HepG2 (cell line): ENCODE results near the gene KCNAB2. TPM values are rescaled to one million over a fixed set of nuclear protein-coding genes. Genes with fewer than 3 reads are reported as not detected.

ENCODE experiments used
- CENPT ChIP-seq: sonication (generic); formaldehyde crosslinking; IDR thresholded peaks from 2 replicates; pipeline ENCODE4 v1.8.0; 2022; ENCODE audit warnings: low read depth, mild to moderate bottlenecking, moderate library complexity, missing genetic modification reagents
- HNRNPL ChIP-seq: fragments of 200-400 bp; formaldehyde crosslinking; IDR thresholded peaks from 2 replicates; pipeline ENCODE4 v1.6.1; 2017; ENCODE audit warnings: mild to moderate bottlenecking, low read depth, low read length
- HOXA9 ChIP-seq: sonication (generic); formaldehyde crosslinking; IDR thresholded peaks from 2 replicates; pipeline ENCODE4 v1.8.1; 2022; ENCODE audit warnings: missing genetic modification reagents, mild to moderate bottlenecking, moderate library complexity, borderline replicate concordance
- KLF16 ChIP-seq, 2 experiments: sonication (generic) in 1 of 2; formaldehyde crosslinking in 1 of 2; IDR thresholded peaks; 2 replicates each; pipeline versions ENCODE4 v1.6.1 to v1.8.0; 2016 to 2023; ENCODE audit warnings: missing genetic modification reagents in 2 of 2, missing compliant biosample characterization in 1 of 2
- MAFG ChIP-seq: sonication (generic); formaldehyde crosslinking; IDR thresholded peaks from 2 replicates; pipeline ENCODE4 v1.5.1; 2020; ENCODE audit warnings: mild to moderate bottlenecking, missing genetic modification reagents
- MED8 ChIP-seq: sonication (generic); formaldehyde crosslinking; IDR thresholded peaks from 2 replicates; pipeline ENCODE4 v1.8.1; 2023; ENCODE audit warnings: mild to moderate bottlenecking, missing genetic modification reagents; ENCODE audit not compliant: insufficient replicate concordance
- RAD21 ChIP-seq: fragments of 450-650 bp; formaldehyde crosslinking; IDR thresholded peaks from 2 replicates; pipeline ENCODE4 v1.5.0; 2020; ENCODE audit warnings: mild to moderate bottlenecking
- SMAD3 ChIP-seq: sonication (generic); formaldehyde crosslinking; IDR thresholded peaks from 2 replicates; pipeline ENCODE4 v1.4.0; 2020; ENCODE audit warnings: missing genetic modification reagents
- STAG1 ChIP-seq: sonication (generic); formaldehyde crosslinking; IDR thresholded peaks from 2 replicates; pipeline ENCODE4 v1.4.0; 2020; ENCODE audit warnings: missing genetic modification reagents
- TCF7 ChIP-seq: sonication (generic); IDR thresholded peaks from 2 replicates; pipeline ENCODE4 v1.6.1; 2016; ENCODE audit warnings: antibody characterized with exemption, low read depth
- ZBTB42 ChIP-seq: sonication (generic); formaldehyde crosslinking; IDR thresholded peaks from 2 replicates; pipeline ENCODE4 v1.5.0; 2020; ENCODE audit warnings: mild to moderate bottlenecking, missing genetic modification reagents
- ZC3H13 ChIP-seq: sonication (generic); formaldehyde crosslinking; IDR thresholded peaks from 2 replicates; pipeline ENCODE4 v1.8.1; 2023; ENCODE audit warnings: mild to moderate bottlenecking, missing genetic modification reagents, moderate library complexity
- ZNF180 ChIP-seq: sonication (generic); formaldehyde crosslinking; IDR thresholded peaks from 2 replicates; pipeline ENCODE4 v1.4.0; 2020; ENCODE audit warnings: low read depth, missing genetic modification reagents, borderline replicate concordance
- ZNF205 ChIP-seq: IDR thresholded peaks from 2 replicates; pipeline ENCODE4 v1.6.1; 2018; ENCODE audit warnings: missing biosample characterization, missing genetic modification reagents
- ZNF3 ChIP-seq: IDR thresholded peaks from 2 replicates; pipeline ENCODE4 v1.7.0; 2017; ENCODE audit warnings: inconsistent platforms
- ZNF432 ChIP-seq: sonication (generic); formaldehyde crosslinking; IDR thresholded peaks from 2 replicates; pipeline ENCODE4 v1.5.0; 2020; ENCODE audit warnings: missing genetic modification reagents, mild to moderate bottlenecking, borderline replicate concordance
- ZNF446 ChIP-seq: sonication (generic); formaldehyde crosslinking; IDR thresholded peaks from 2 replicates; pipeline ENCODE4 v1.5.0; 2020; ENCODE audit warnings: mild to moderate bottlenecking, missing genetic modification reagents
- ZNF782 ChIP-seq: sonication (generic); formaldehyde crosslinking; IDR thresholded peaks from 2 replicates; pipeline ENCODE4 v1.4.0; 2020; ENCODE audit warnings: missing genetic modification reagents, mild to moderate bottlenecking, borderline replicate concordance
- ZNF850 ChIP-seq: sonication (generic); formaldehyde crosslinking; conservative IDR thresholded peaks from 2 replicates; pipeline ENCODE4 v1.9.0; 2021; ENCODE audit warnings: mild to moderate bottlenecking, missing genetic modification reagents
- ZSCAN25 ChIP-seq: sonication (generic); formaldehyde crosslinking; IDR thresholded peaks from 2 replicates; pipeline ENCODE4 v1.8.0; 2022; ENCODE audit warnings: mild to moderate bottlenecking, missing genetic modification reagents
- polyA plus RNA-seq, 8 experiments: library from polyadenylated mRNA; depleted of rRNA in 3 of 8; stranded (reverse) in 7 of 8; unstranded in 1 of 8; fragments of >200 nt; fragmentation: Illumina TruSeq in 4 of 8; extraction: Trizol in 4 of 8; gene quantifications; 2 replicates each; pipeline versions ENCODE4 v1.2.1 to v1.2.3, GENCODE V29; 2011 to 2016; ENCODE audit warnings: low read depth in 4 of 8, missing spikeins in 1 of 8, mixed read lengths in 1 of 8; ENCODE audit not compliant: insufficient read depth in 1 of 8
- total RNA-seq, 5 experiments: library from RNA; depleted of rRNA; stranded (reverse); fragments of >200 nt; fragmentation: Illumina TruSeq; extraction: Trizol; gene quantifications; 2 replicates each; pipeline ENCODE4 v1.2.3, GENCODE V29; 2016; ENCODE audit warnings: low read depth in 1 of 5
- TF ChIP-seq, protein P1 (sequence below): IDR thresholded peaks from 2 replicates; pipeline ENCODE4 v1.6.1; 2016; ENCODE audit warnings: low read depth, missing genetic modification reagents, missing compliant biosample characterization
- TF ChIP-seq, protein P2 (sequence below): sonication (generic); formaldehyde crosslinking; IDR thresholded peaks from 2 replicates; pipeline ENCODE4 v1.8.1; 2023; ENCODE audit warnings: mild to moderate bottlenecking, missing genetic modification reagents, borderline replicate concordance
- TF ChIP-seq, protein P3 (sequence below): sonication (generic); formaldehyde crosslinking; IDR thresholded peaks from 2 replicates; pipeline ENCODE4 v1.4.0; 2020; ENCODE audit warnings: missing genetic modification reagents

KCNAB2 gene
- total and polyA plus RNA-seq, 2 of the 13 experiments (the other 11 are each of a cell fraction or from before 2014, with no cell fraction given) = 6.2 to 8.8 TPM

DNA sequence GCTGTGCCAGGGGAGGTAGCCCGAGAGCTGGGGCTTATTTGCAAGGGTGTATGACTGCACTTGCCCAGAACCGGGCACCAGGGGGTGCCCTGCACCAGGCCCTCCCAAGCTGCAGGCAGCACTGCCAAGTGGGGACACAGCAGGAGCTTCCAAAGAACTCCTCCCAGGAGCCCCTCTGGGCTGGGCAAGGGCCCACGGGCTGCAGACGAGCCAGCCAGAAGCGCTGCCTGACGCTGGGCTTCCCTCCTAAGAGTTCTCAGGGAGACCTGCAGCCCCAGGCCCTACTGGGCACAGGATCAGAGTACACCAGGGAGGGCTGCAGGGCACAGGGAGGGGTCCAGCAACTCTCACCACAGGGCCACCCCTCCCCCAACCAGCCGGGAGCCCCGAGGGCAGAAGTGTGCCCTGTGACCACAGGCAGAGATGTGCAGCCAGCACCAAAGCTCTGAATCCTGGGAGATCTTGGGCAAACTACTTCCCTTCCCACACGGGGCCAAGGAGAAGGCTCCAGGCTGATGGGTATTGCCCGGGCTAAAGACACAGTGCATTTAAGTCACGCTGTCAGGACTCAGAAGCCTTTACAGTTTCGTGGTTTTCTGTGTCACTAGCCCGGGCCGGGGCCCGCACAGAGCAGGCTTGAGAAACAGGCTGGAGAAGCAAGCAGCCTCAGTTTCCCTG is 63.4 kb downstream of the KCNAB2 start (continued):
- TF ChIP-seq HNRNPL = 0 out of 2 replicates have a peak, but pooled peaks have one; percentile 16
- TF ChIP-seq ZNF782 (CRISPR knock-in tag) = no peak
- no peak for TF ChIP-seq ZNF446 (CRISPR knock-in tag)
- TF ChIP-seq KLF16 (CRISPR knock-in tag; IDR thresholded peaks at IDR 0.05) = no peak
- TF ChIP-seq ZNF205 (CRISPR knock-in tag) = no peak
- no peak for TF ChIP-seq HOXA9 (CRISPR knock-in tag)
- TF ChIP-seq STAG1 = peak; percentile 77
- TF ChIP-seq TCF7 = no peak
- TF ChIP-seq CENPT = no peak
- no peak for TF ChIP-seq ZNF3 (CRISPR knock-in tag)
- TF ChIP-seq, protein P1, sequence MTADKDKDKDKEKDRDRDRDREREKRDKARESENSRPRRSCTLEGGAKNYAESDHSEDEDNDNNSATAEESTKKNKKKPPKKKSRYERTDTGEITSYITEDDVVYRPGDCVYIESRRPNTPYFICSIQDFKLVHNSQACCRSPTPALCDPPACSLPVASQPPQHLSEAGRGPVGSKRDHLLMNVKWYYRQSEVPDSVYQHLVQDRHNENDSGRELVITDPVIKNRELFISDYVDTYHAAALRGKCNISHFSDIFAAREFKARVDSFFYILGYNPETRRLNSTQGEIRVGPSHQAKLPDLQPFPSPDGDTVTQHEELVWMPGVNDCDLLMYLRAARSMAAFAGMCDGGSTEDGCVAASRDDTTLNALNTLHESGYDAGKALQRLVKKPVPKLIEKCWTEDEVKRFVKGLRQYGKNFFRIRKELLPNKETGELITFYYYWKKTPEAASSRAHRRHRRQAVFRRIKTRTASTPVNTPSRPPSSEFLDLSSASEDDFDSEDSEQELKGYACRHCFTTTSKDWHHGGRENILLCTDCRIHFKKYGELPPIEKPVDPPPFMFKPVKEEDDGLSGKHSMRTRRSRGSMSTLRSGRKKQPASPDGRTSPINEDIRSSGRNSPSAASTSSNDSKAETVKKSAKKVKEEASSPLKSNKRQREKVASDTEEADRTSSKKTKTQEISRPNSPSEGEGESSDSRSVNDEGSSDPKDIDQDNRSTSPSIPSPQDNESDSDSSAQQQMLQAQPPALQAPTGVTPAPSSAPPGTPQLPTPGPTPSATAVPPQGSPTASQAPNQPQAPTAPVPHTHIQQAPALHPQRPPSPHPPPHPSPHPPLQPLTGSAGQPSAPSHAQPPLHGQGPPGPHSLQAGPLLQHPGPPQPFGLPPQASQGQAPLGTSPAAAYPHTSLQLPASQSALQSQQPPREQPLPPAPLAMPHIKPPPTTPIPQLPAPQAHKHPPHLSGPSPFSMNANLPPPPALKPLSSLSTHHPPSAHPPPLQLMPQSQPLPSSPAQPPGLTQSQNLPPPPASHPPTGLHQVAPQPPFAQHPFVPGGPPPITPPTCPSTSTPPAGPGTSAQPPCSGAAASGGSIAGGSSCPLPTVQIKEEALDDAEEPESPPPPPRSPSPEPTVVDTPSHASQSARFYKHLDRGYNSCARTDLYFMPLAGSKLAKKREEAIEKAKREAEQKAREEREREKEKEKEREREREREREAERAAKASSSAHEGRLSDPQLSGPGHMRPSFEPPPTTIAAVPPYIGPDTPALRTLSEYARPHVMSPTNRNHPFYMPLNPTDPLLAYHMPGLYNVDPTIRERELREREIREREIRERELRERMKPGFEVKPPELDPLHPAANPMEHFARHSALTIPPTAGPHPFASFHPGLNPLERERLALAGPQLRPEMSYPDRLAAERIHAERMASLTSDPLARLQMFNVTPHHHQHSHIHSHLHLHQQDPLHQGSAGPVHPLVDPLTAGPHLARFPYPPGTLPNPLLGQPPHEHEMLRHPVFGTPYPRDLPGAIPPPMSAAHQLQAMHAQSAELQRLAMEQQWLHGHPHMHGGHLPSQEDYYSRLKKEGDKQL (CRISPR knock-in tag) = no peak
- no peak for TF ChIP-seq ZNF180 (CRISPR knock-in tag)
- TF ChIP-seq, protein P2, sequence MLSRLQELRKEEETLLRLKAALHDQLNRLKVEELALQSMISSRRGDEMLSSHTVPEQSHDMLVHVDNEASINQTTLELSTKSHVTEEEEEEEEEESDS (CRISPR knock-in tag) = no peak
- no peak for TF ChIP-seq SMAD3
- no peak for TF ChIP-seq MAFG (CRISPR knock-in tag)
- no peak for TF ChIP-seq ZSCAN25 (CRISPR knock-in tag)
- peak; percentile 78 for TF ChIP-seq RAD21 (CRISPR knock-in tag)
- TF ChIP-seq, protein P3, sequence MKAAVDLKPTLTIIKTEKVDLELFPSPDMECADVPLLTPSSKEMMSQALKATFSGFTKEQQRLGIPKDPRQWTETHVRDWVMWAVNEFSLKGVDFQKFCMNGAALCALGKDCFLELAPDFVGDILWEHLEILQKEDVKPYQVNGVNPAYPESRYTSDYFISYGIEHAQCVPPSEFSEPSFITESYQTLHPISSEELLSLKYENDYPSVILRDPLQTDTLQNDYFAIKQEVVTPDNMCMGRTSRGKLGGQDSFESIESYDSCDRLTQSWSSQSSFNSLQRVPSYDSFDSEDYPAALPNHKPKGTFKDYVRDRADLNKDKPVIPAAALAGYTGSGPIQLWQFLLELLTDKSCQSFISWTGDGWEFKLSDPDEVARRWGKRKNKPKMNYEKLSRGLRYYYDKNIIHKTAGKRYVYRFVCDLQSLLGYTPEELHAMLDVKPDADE = no peak
- no peak for TF ChIP-seq ZBTB42
- no peak for TF ChIP-seq MED8
- no peak for TF ChIP-seq ZC3H13 (CRISPR knock-in tag)
- no peak for TF ChIP-seq ZNF850
- no peak for TF ChIP-seq ZNF432
